Stimulated activated CD4-positive, alpha-beta T cell treated with anti-CD3 and anti-CD28 coated beads, Interleukin-15, amount 100 ng/mL, for 24 hours (primary cell): ENCODE results near the gene HOXA4.

ENCODE experiments used
- DNase-seq: peaks from one replicate; pipeline ENCODE4 v3.0.0-alpha.2; 2020

HOXA4 gene

GRCh38 chr7:27131390-27131819 lies 848 bp upstream of the HOXA4 start:
- DNase-seq = no peak

GRCh38 chr7:27129729-27130539 lies 623 bp downstream of the HOXA4 start:
- no peak for DNase-seq

- no peak for DNase-seq
Measured at GRCh38 chr7:27128776-27129728, 1.5 kb downstream of the HOXA4 start.

- DNase-seq = no peak
Measured at GRCh38 chr7:27128034-27128433, 2.5 kb downstream of the HOXA4 start.

GRCh38 chr7:27126596-27127327 lies 3.8 kb downstream of the HOXA4 start:
- DNase-seq = no peak

GRCh38 chr7:27125986-27126394 lies 4.6 kb downstream of the HOXA4 start:
- DNase-seq = no peak

- DNase-seq = no peak
Measured at GRCh38 chr7:27124902-27125689, 5.5 kb downstream of the HOXA4 start.

GRCh38 chr7:27124096-27124901 lies 6.3 kb downstream of the HOXA4 start:
- DNase-seq = no peak

GRCh38 chr7:27123477-27124053 lies 7.0 kb downstream of the HOXA4 start:
- DNase-seq = no peak

- no peak for DNase-seq
Measured at GRCh38 chr7:27123007-27123476, 7.5 kb downstream of the HOXA4 start.

- no peak for DNase-seq
Measured at GRCh38 chr7:27122077-27122910, 8.3 kb downstream of the HOXA4 start.

- DNase-seq = no peak
Measured at GRCh38 chr7:27121684-27122076, 8.9 kb downstream of the HOXA4 start.

- DNase-seq = no peak
Measured at GRCh38 chr7:27119412-27119911, 11.1 kb downstream of the HOXA4 start.

GRCh38 chr7:27118580-27118979 lies 12.0 kb downstream of the HOXA4 start:
- no peak for DNase-seq

- no peak for DNase-seq
Measured at GRCh38 chr7:27117887-27118491, 12.6 kb downstream of the HOXA4 start.

- no peak for DNase-seq
Measured at GRCh38 chr7:27116962-27117886, 13.3 kb downstream of the HOXA4 start.

- no peak for DNase-seq
Measured at GRCh38 chr7:27116031-27116961, 14.3 kb downstream of the HOXA4 start.
